HS-5 (cell line): ENCODE measurements around the gene QSOX1.

ENCODE experiments used
- DNase-seq: peaks from one replicate; pipeline ENCODE4 v3.0.0-alpha.2; 2012; ENCODE audit warnings: low read depth

The QSOX1 gene

GRCh38 chr1:180151508-180151907 is 3.2 kb upstream of the QSOX1 start:
- DNase-seq = peak; percentile 98

GRCh38 chr1:180152588-180152987 is 2.1 kb upstream of the QSOX1 start:
- no peak for DNase-seq

- no peak for DNase-seq
Observed at GRCh38 chr1:180153032-180153431, 1.6 kb upstream of the QSOX1 start.

- no peak for DNase-seq
Observed at GRCh38 chr1:180154003-180154324, 705 bp upstream of the QSOX1 start.

- no peak for DNase-seq
Observed at GRCh38 chr1:180155182-180155682, 563 bp downstream of the QSOX1 start.

GRCh38 chr1:180156201-180156600 is 1.5 kb downstream of the QSOX1 start:
- DNase-seq = no peak

- peak; percentile 82 for DNase-seq
Observed at GRCh38 chr1:180156631-180157091, 2.0 kb downstream of the QSOX1 start.

GRCh38 chr1:180157108-180157507 is 2.4 kb downstream of the QSOX1 start:
- no peak for DNase-seq

GRCh38 chr1:180157576-180158057 is 2.9 kb downstream of the QSOX1 start:
- DNase-seq = no peak

GRCh38 chr1:180158149-180159147 is 3.8 kb downstream of the QSOX1 start:
- no peak for DNase-seq

- no peak for DNase-seq
Observed at GRCh38 chr1:180160357-180160756, 5.7 kb downstream of the QSOX1 start.

GRCh38 chr1:180163041-180163440 is 8.4 kb downstream of the QSOX1 start:
- DNase-seq = no peak

- no peak for DNase-seq
Observed at GRCh38 chr1:180165096-180165495, 10.4 kb downstream of the QSOX1 start.

GRCh38 chr1:180165509-180166435 is 11.1 kb downstream of the QSOX1 start:
- no peak for DNase-seq

GRCh38 chr1:180166436-180166800 is 11.7 kb downstream of the QSOX1 start:
- no peak for DNase-seq

- no peak for DNase-seq
Observed at GRCh38 chr1:180167021-180167701, 12.5 kb downstream of the QSOX1 start.

- DNase-seq = no peak
Observed at GRCh38 chr1:180167721-180168467, 13.2 kb downstream of the QSOX1 start.

GRCh38 chr1:180168786-180169639 is 14.3 kb downstream of the QSOX1 start:
- DNase-seq = no peak

- DNase-seq = no peak
Observed at GRCh38 chr1:180169640-180170195, 15.0 kb downstream of the QSOX1 start.
